Esophagus muscularis mucosa (tissue), 3 donors: ENCODE data around the gene SMG6.

Experiments used
- EP300 ChIP-seq: sonication (generic); formaldehyde crosslinking; IDR thresholded peaks from one replicate; pipeline ENCODE4 v1.6.1; 2017; ENCODE audit warnings: antibody characterized with exemption
- TF ChIP-seq, protein P1 (sequence below), 3 experiments: fragments of 200-600 bp in 2 of 3; fragments of 450-650 bp in 1 of 3; sonication (generic) in 2 of 3; IDR thresholded peaks; one replicate each; pipeline ENCODE4 v1.5.1; 2017 to 2019; ENCODE audit warnings: antibody characterized with exemption in 3 of 3, mild to moderate bottlenecking in 2 of 3, moderate library complexity in 1 of 3

DNA sequence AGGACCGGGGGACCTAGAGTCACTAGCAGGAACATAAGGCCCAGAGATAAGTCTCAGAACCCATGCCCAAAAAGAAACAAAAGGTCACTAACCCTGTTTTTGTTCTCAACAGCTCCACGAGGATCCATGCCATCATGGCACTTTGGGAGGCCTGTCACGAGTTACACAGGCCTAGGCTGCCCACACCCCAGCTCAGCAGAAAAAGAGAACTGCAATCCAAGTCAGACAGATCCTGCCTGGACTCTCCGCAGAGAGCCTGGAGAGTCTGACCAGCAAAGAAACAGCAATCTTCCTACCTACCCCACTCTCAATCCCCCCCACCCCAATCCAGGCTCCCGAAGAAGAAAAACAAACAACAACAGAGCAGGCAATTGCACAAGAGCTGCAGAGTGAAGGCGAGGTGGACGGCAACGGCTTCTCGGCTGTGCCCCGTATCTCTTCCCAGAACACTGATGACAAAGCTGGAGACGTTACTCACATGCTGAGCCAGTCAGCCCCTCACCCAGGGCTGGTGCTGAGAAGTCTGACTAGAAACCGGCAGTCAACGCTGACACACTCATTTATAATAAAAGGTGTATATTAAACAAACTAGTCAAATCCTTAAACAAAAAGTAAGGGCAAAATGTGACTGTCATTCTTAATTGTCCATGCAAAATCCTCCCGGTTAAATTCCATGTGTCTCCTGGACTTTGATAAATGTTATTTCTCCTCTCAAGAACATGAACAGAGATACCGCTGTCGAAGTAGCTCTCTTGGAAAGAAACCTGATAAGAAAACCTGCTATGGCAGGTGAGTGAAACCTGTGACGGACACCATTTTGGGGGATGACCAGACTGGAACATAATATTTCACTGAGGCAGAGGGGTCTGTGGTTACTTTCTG, 89.3 kb downstream of the SMG6 start:
- TF ChIP-seq, protein P1, sequence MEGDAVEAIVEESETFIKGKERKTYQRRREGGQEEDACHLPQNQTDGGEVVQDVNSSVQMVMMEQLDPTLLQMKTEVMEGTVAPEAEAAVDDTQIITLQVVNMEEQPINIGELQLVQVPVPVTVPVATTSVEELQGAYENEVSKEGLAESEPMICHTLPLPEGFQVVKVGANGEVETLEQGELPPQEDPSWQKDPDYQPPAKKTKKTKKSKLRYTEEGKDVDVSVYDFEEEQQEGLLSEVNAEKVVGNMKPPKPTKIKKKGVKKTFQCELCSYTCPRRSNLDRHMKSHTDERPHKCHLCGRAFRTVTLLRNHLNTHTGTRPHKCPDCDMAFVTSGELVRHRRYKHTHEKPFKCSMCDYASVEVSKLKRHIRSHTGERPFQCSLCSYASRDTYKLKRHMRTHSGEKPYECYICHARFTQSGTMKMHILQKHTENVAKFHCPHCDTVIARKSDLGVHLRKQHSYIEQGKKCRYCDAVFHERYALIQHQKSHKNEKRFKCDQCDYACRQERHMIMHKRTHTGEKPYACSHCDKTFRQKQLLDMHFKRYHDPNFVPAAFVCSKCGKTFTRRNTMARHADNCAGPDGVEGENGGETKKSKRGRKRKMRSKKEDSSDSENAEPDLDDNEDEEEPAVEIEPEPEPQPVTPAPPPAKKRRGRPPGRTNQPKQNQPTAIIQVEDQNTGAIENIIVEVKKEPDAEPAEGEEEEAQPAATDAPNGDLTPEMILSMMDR (IDR thresholded peaks at IDR 0.05) = no peak
- peak; percentile 64 for TF ChIP-seq EP300
